HFFc6 (cell line): ENCODE measurements around the gene PALB2. TPM values are rescaled to one million over a fixed set of nuclear protein-coding genes. Genes with fewer than 3 reads are reported as not detected.
A peak's percentile ranks its signal among the peaks of the same experiment; 100 is the strongest.

ENCODE experiments used
- DNase-seq: peaks from one replicate; pipeline ENCODE4 v3.0.0-alpha.2; 2018
- H3K27ac Mint-ChIP-seq: 2 replicates; pipeline ENCODE4 v1.8.0; 2020; ENCODE audit warnings: mild to moderate bottlenecking, mixed read lengths
- H3K27me3 Mint-ChIP-seq: 2 replicates; pipeline ENCODE4 v1.8.0; 2021; ENCODE audit warnings: mild to moderate bottlenecking, moderate library complexity, mixed read lengths; ENCODE audit not compliant: insufficient read depth
- H3K36me3 Mint-ChIP-seq: 2 replicates; pipeline ENCODE4 v1.8.0; 2021; ENCODE audit warnings: low read depth, mixed read lengths
- H3K4me1 Mint-ChIP-seq: 2 replicates; pipeline ENCODE4 v1.8.0; 2020; ENCODE audit warnings: low read depth, mixed read lengths
- H3K4me3 Mint-ChIP-seq: 2 replicates; pipeline ENCODE4 v1.8.0; 2020; ENCODE audit warnings: mild to moderate bottlenecking, moderate library complexity, mixed read lengths
- H3K9me3 Mint-ChIP-seq: 2 replicates; pipeline ENCODE4 v1.8.0; 2020; ENCODE audit warnings: mild to moderate bottlenecking, mixed read lengths
- CTCF ChIP-seq: fragments of 200-600 bp; sonication (generic); IDR thresholded peaks from 2 replicates; pipeline ENCODE4 v1.5.0; 2021; ENCODE audit warnings: antibody characterized with exemption, mild to moderate bottlenecking
- long read RNA-seq: library from polyadenylated mRNA; unstranded; transcript quantifications from one replicate; pipeline ENCODE4 v2.0.0, GENCODE V29; 2019
- total RNA-seq, 6 experiments: library from RNA; stranded (reverse); fragmentation: NEBNext Ultra II Directional; extraction: Animal tissue kit (Norgen Biotek cat#: 25700); gene quantifications; 2 replicates in 1 of 6; 3 replicates in 5 of 6; pipeline ENCODE4 v1.2.3, GENCODE V29; 2021

Gene PALB2
- 10 to 100 TPM; 10.5 to 13.9 (median 12.2) TPM for total RNA-seq
- long read RNA-seq, full-length matches to known transcripts: 2 of 7 reads
- long read RNA-seq, partial matches to known transcripts: 4 of 7 reads
- long read RNA-seq, other reads (novel, unspliced or antisense): 1 of 7 reads

GRCh38 chr16:23640931-23641765 is at the start of gene PALB2, which contains the start of gene DCTN5:
TSS of gene PALB2 (minus strand) at chr16:23641310. CDS start at chr16:23641157, 153 bp downstream.
TSS of gene DCTN5 (plus strand) at chr16:23641466. CDS start at chr16:23641543, 77 bp downstream.
- Mint-ChIP-seq H3K4me3 (peak within 1 kb of the TSS; percentile 100), H3K9me3 (no peaks in the 10 kb centered on the region), H3K36me3 (peaks cover 47% of the 10 kb centered on the region), H3K27ac (peak within 1 kb of the TSS; percentile 96), H3K27me3 (peaks cover 1% of the 10 kb centered on the region), H3K4me1 (peaks cover 25% of the 10 kb centered on the region)
- TF ChIP-seq CTCF: no peak
- peak; percentile 94 for DNase-seq

DNA sequence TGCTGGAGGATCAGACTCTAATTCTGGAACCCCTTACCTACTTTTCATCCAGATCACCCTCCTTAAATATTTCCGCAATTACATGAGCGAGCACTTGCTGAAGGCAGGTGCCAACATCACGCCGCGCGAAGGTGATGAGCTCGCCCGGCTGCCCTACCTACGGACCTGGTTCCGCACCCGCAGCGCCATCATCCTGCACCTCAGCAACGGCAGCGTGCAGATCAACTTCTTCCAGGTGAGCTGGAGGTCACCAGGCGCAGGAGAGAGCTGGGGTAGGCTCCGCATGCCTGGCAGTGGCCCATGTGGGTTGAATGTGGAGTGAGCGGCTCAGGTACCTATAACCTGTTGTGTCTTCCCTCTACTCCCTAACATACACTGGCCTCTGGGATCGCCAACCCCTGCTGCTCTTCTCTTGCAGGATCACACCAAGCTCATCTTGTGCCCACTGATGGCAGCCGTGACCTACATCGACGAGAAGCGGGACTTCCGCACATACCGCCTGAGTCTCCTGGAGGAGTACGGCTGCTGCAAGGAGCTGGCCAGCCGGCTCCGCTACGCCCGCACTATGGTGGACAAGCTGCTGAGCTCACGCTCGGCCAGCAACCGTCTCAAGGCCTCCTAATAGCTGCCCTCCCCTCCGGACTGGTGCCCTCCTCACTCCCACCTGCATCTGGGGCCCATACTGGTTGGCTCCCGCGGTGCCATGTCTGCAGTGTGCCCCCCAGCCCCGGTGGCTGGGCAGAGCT is 48.5 kb upstream of the PALB2 start:
- Mint-ChIP-seq H3K27ac (no peak overlapping the region), H3K4me3 (no peak overlapping the region), H3K27me3 (peaks cover 3% of the 10 kb centered on the region; the same call in 1 of the 2 replicates), H3K9me3 (no peaks in the 10 kb centered on the region), H3K36me3 (peaks cover 36% of the 10 kb centered on the region), H3K4me1 (peaks cover 9% of the 10 kb centered on the region)
- DNase-seq: no peak
- TF ChIP-seq CTCF: no peak

GRCh38 chr16:23687034-23687808 is 46.1 kb upstream of the PALB2 start:
- Mint-ChIP-seq H3K9me3 (no peaks in the 10 kb centered on the region), H3K4me1 (peaks cover 7% of the 10 kb centered on the region), H3K36me3 (peaks cover 43% of the 10 kb centered on the region), H3K27ac (no peak overlapping the region), H3K4me3 (no peak overlapping the region), H3K27me3 (peaks cover 2% of the 10 kb centered on the region; the same call in 1 of the 2 replicates)
- no peak for DNase-seq
- TF ChIP-seq CTCF: no peak

- no peak for DNase-seq
- Mint-ChIP-seq H3K4me1 (peaks cover 35% of the 10 kb centered on the region), H3K9me3 (no peaks in the 10 kb centered on the region), H3K36me3 (peaks cover 44% of the 10 kb centered on the region), H3K4me3 (no peak overlapping the region), H3K27me3 (peaks cover 8% of the 10 kb centered on the region; the same call in 1 of the 2 replicates), H3K27ac (peak overlapping the region; percentile 26; the same call in 1 of the 2 replicates)
- TF ChIP-seq CTCF: no peak
Measured at GRCh38 chr16:23683487-23683886, 42.4 kb upstream of the PALB2 start.

- DNase-seq: no peak
- H3K4me1 Mint-ChIP-seq: peaks cover 48% of the 10 kb centered on the region
- H3K4me3 Mint-ChIP-seq: peak overlapping the region; percentile 10; the same call in 1 of the 2 replicates
- H3K36me3 Mint-ChIP-seq: peaks cover 32% of the 10 kb centered on the region
- no peaks in the 10 kb centered on the region for H3K9me3 Mint-ChIP-seq
- no peak overlapping the region for H3K27ac Mint-ChIP-seq
- TF ChIP-seq CTCF: no peak
- H3K27me3 Mint-ChIP-seq: peaks cover 6% of the 10 kb centered on the region; the same call in 1 of the 2 replicates
Measured at GRCh38 chr16:23682181-23682580, 41.1 kb upstream of the PALB2 start.
